HG03521 (cell line): ENCODE data around the gene BDH1.
A peak's percentile ranks its signal among the peaks of the same experiment; 100 is the strongest.
"Not testable (repeated sequence)": the region's sequence is repeated elsewhere in the genome, so short reads cannot be mapped to it uniquely, and the experiment has no call there.

Experiments used
- ATAC-seq: cut with Tn5 transposase; IDR thresholded peaks from one replicate; pipeline ENCODE4 v1.9.1; 2021; ENCODE audit warnings: mild to moderate bottlenecking, moderate library complexity; ENCODE audit not compliant: unreplicated experiment

Gene BDH1

DNA sequence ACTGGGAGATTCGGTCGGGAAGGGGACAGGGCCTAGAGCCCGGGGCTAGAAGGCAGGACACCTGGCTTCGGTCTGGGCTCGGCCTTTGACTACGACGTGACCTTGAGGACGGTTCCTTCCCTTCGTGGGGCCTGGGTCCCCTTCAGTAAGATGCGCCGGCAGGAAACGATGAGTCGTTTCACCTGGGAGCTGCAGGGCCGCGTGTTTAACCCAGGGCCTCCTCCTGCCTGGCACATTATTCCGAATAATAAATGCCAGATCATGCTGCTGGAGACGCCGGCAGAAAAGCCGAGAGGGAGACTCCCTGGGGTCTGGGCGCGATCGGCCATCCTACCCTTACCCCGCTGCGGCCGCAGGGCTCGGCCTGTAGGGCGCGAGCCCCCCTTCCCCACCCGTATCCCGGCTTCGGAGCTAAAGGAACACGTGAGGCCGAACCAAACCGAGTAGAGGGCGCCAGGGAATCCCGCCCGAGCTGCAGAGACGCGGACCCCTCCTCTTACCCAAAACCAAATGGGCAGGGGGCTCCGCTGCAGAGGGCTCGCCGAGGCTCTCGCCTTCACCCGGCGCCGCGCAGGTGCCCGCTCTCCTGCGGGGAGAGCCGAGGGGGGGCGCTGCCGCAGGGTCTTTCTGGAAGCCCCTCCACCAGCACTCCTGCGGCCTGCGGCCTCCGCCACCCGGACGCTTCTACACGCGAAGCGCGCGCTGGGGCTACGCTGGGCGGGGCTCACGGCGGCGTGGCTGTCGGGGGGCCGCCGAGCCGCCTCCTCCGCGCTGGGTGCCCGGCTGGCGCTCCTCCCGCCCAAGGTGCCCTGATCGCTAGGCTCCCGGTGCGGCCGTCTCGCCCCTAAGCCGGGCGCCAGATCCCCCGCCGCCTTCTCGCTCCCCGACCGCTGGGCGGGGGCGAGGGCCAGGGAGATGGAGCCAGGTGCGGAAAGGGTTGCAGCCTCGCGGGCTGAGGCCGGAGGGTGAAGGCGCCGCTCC lies at the start of gene BDH1:
Gene BDH1, minus strand, starts transcription at position 688 of the 981 bp plus-strand sequence. CDS start 9,525 bp downstream, outside the sequence.
- peak; percentile 28 for ATAC-seq

GRCh38 chr3:197603317-197603933 lies 47.7 kb upstream of the BDH1 start:
- ATAC-seq: no peak

DNA sequence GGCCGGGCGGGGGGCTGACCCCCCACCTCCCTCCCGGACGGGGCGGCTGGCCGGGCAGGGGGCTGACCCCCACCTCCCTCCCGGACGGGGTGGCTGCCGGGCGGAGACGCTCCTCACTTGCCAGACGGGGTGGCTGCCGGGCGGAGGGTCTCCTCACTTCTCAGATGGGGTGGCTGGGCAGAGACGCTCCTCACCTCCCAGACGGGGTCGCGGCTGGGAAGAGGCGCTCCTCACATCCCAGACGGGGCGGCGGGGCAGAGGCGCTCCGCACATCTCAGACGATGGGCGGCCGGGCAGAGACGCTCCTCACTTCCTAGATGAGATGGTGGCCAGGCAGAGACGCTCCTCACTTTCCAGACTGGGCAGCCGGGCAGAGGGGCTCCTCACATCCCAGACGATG lies 46.6 kb upstream of the BDH1 start:
- ATAC-seq: not testable (repeated sequence)

- not testable (repeated sequence) for ATAC-seq
These were observed 45.7 kb upstream of the BDH1 start for GRCh38 chr3:197601566-197601840.

DNA sequence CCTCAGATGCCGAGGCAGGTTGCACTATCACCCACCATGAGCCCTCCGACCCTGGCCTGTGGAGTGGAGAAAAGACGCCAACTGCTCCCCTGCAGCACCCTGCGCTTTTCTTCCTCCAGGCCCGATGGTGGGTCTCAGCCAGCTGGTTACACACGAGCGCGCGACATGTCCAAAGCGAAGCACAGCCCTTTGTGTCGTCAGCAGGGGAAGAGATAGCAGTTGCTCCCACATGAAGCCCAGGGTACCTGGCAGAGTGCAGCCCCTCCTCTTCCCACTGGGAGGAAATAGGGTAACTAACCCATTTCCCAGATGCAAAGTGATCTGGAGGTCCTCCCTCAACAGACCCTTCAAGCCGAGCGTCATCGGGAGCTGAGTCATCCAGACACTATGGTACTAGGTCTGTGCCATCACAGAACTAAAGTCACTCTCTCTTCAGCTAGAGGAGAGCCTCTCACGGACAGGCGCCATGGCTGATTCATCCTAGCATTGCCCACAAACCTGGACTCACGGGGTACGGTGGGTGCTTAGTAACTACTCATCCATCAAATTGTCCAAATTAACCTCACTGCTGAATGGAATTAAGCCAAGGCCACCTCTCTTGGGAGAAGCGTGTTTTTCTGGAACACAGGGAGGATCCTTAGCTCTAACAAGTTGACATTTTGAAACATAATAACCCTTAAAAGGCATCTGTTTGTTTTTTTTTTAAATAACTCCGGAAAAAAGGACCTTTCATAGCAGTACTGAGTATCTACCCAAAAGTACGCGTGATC lies 45.2 kb upstream of the BDH1 start:
- ATAC-seq: no peak

DNA sequence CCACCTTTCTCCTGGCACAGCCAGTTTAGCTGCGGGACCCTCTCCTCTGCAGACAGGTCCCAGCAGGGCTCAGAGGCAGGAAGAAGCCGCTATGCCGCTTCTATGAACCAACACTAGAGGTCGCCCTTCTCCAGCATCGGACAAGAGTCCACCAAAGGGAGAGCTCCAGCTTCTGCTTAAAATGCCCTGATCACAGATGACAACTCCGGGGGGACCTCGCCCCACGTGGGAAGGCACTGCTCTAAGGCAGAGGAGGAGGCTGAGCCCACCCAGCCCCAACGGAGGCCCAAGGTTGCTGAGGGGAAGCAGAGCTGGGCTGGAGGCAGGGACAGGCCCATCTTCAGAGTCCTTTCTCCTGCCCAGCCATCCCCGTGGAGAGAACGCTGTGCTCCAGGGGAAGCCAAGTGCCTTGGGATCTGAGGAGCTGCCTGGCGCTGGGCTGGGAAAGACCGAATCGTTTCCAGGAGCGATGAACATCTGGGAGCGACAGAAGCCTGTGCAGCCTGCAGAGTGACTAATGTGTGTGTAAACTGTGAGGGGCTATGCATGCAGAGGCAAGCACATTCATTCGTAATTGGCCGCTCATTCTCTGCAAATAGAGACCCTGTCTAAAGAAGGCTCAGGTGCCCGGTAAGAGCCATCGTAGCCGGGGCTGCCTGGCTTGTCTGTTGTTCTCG lies 43.5 kb upstream of the BDH1 start:
- peak; percentile 80 for ATAC-seq

GRCh38 chr3:197598404-197598980 lies 42.7 kb upstream of the BDH1 start:
- no peak for ATAC-seq

GRCh38 chr3:197597335-197597734 lies 41.6 kb upstream of the BDH1 start:
- no peak for ATAC-seq

- ATAC-seq: no peak
These were observed 39.9 kb upstream of the BDH1 start for GRCh38 chr3:197595470-197596185.

GRCh38 chr3:197593046-197593380 lies 37.2 kb upstream of the BDH1 start:
- no peak for ATAC-seq

DNA sequence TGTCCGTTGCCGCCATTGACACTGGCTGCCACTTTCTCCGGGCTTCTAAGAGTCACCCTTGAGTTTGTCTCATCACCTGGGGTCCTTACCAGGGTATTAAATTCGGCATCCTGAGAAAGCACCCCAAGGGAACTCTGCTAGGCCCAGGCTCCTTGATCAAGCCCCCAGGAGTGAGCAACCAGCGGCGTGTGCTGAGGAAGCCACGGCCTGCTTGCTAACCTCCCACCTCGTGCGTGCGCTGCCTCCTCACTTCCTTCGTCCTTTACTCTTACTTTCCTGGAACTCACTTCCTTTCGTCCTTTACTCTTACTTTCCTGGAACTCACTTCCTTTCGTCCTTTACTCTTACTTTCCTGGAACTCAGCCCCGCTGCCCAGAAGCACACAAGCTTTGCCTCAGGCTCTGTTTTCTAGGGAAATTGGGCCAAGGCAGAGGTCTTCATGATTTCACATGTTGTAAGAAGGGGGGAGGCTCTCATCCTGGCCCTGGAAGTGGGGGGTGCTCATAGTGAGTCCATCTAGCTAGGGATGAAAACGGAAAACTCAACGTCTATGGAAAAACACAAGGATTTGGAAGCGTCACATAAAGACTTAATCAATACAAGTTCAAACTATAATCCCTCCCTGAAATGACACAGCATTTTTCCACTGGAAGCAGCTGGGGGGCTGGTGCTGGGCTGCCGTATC lies 36.7 kb upstream of the BDH1 start:
- ATAC-seq: no peak

GRCh38 chr3:197591816-197592215 lies 36.0 kb upstream of the BDH1 start:
- ATAC-seq: no peak

DNA sequence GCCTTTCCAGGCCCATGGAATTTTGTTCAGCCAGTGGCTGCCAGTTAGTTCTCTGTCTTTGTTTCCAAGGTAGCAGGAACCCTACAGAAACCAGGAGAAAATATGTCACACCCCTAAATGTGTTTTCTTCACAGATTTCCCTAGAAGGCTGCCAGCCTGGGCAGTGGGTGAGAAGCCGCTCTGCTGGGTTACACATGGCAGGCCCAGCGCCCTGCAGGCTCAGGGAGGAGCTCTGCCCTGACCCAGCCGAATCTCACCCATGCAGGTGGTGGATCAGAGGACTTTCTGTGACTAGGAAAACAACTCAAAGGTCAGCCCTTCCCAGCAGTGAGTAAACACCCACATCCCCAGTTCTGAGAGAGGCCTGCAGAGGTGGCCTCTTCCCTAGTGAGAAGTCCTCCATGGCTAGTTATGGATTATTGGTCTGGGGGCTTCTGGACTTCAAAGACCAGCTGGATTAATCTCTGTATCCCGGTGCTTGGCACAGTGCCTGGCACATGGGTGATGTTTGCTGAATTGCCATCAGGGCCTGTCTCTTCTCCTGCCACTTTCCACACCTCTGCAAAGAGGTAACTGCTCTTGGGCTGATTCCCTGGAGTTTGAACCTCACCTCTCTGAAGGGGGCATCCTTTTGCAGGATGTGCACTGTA lies 34.7 kb upstream of the BDH1 start:
- no peak for ATAC-seq

GRCh38 chr3:197589545-197589944 lies 33.8 kb upstream of the BDH1 start:
- ATAC-seq: no peak

- ATAC-seq: not testable (repeated sequence)
These were observed 31.0 kb upstream of the BDH1 start for GRCh38 chr3:197586768-197587167.

DNA sequence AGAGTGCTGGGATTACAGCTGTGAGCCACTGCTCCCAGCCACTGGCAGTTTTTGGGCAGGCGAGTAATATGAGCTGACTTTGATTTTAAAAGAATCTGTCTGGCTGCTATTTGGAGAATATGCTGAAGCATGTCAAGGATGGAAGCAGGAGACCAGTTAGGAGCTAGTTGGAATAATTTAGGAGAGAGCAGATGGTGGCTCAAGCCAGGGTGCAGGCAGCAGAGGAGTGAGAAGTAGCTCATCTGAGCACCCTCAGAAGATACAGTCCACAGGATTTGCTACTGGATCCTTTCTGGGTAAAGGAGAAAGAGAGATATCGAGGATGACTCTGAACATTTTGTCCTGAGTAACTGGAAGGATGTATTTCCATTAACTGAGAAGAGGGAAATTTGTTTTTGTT lies 30.4 kb upstream of the BDH1 start:
- ATAC-seq: no peak

DNA sequence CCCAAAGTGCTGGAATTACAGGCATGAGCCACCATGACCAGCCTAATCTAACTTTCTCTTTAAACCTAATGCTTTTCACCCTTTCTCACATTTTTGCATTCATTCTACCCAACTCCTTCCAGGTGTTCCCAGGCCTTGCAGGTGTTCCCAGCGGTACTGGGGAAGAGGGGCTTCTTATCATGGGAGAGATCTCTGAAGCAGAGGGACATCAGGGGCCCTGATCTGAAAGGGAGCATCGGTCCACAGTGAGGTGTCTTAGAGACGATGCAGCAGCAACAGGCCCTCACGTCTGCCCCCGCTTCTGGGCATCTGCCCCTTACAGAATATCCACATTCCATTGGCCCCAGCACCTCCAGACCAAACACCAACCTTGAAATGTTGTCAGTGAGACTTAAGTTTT lies 29.0 kb upstream of the BDH1 start:
- ATAC-seq: no peak

GRCh38 chr3:197583371-197583770 lies 27.6 kb upstream of the BDH1 start:
- no peak for ATAC-seq

GRCh38 chr3:197580253-197580691 lies 24.5 kb upstream of the BDH1 start:
- ATAC-seq: no peak
